T follicular helper cell (primary cell): ENCODE measurements around the gene GRAMD1C.
A peak's percentile ranks its signal among the peaks of the same experiment; 100 is the strongest.

Source experiments
- DNase-seq: peaks from one replicate; pipeline ENCODE4 v3.0.0-alpha.2; 2020; ENCODE audit warnings: low read depth

Gene GRAMD1C

GRCh38 chr3:113852506-113852905 is 13.9 kb downstream of the GRAMD1C start:
- no peak for DNase-seq

GRCh38 chr3:113867506-113867905 is 28.9 kb downstream of the GRAMD1C start:
- DNase-seq: no peak

- DNase-seq: no peak
These were observed 34.7 kb downstream of the GRAMD1C start for GRCh38 chr3:113873293-113873692.

- DNase-seq: no peak
These were observed 35.4 kb downstream of the GRAMD1C start for GRCh38 chr3:113873814-113874526.

- no peak for DNase-seq
These were observed 39.8 kb downstream of the GRAMD1C start for GRCh38 chr3:113878403-113878802.

- DNase-seq: no peak
These were observed 46.5 kb downstream of the GRAMD1C start for GRCh38 chr3:113885050-113885449.

- no peak for DNase-seq
These were observed 51.8 kb downstream of the GRAMD1C start for GRCh38 chr3:113890256-113890900.

- DNase-seq: no peak
These were observed 56.3 kb downstream of the GRAMD1C start for GRCh38 chr3:113894927-113895326.

GRCh38 chr3:113895964-113896363 is 57.4 kb downstream of the GRAMD1C start:
- no peak for DNase-seq

DNA sequence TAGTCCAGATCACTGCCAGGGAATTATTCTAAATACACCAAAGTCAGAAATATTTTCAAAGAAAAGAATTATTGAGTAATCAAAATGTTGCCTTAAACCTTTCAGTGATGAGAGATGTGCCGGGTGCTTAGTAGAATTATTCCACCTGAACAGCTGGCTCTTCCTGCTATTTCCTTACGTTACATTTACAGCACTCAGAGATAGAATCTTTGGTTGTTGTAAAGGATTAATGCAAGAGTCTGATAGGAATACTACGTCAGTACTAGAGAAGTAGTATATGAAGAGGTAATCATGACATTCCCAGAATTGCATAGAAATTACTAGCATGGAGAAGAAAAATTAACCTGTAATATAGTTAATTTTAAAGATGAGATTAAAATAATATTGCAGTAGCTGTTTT is 58.3 kb downstream of the GRAMD1C start:
- no peak for DNase-seq

GRCh38 chr3:113897373-113897777 is 58.8 kb downstream of the GRAMD1C start:
- DNase-seq: no peak

- no peak for DNase-seq
These were observed 60.3 kb downstream of the GRAMD1C start for GRCh38 chr3:113898892-113899291.

GRCh38 chr3:113906568-113907140 is 68.1 kb downstream of the GRAMD1C start:
- no peak for DNase-seq

- no peak for DNase-seq
These were observed 69.5 kb downstream of the GRAMD1C start for GRCh38 chr3:113908133-113908532.

- no peak for DNase-seq
These were observed 72.4 kb downstream of the GRAMD1C start for GRCh38 chr3:113910966-113911365.

- DNase-seq: no peak
These were observed 74.1 kb downstream of the GRAMD1C start for GRCh38 chr3:113912552-113913236.

GRCh38 chr3:113914646-113915045 is 76.1 kb downstream of the GRAMD1C start:
- no peak for DNase-seq

GRCh38 chr3:113927556-113927955 is 89.0 kb downstream of the GRAMD1C start:
- no peak for DNase-seq

DNA sequence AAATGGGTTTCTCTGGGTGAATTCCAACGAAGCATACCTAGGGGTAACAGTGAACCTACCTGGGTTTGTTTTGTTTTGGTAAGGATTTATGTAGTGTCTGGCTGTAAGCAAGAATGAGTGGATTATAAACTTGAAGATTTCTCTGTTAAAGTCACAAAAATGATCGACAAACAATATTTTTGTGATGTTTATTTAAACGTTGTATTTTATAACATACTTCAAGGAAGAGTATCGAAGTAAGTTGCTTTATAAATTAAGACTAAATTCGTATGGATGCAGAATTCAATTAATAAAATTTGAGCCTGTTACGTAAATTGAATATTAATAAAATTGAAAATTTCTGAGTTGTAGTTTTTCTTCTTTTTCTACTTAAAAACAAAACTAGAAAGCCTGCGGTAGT is 108.2 kb downstream of the GRAMD1C start:
- DNase-seq: no peak

- DNase-seq: peak; percentile 56
These were observed 108.9 kb downstream of the GRAMD1C start, which contains the start of gene ZDHHC23 for GRCh38 chr3:113947372-113948014. Gene ZDHHC23, plus strand, starts transcription at chr3:113948013. Its CDS starts 790 bp downstream, at chr3:113948803.

GRCh38 chr3:113948015-113948917 is 109.7 kb downstream of the GRAMD1C start:
- no peak for DNase-seq
